Stimulated activated CD8-positive, alpha-beta memory T cell treated with anti-CD3 and anti-CD28 coated beads, Interleukin-4, amount 100 ng/mL, for 24 hours (primary cell): ENCODE measurements around the gene CSNK1E.

Experiments used
- DNase-seq: peaks from one replicate; pipeline ENCODE4 v3.0.0-alpha.2; 2020; ENCODE audit warnings: low read depth

Gene CSNK1E

GRCh38 chr22:38249301-38249700 lies 67.9 kb downstream of the CSNK1E start:
- no peak for DNase-seq

- DNase-seq: no peak
These were observed 69.0 kb downstream of the CSNK1E start for GRCh38 chr22:38248280-38248679.

- no peak for DNase-seq
These were observed 69.5 kb downstream of the CSNK1E start for GRCh38 chr22:38247713-38248112.

GRCh38 chr22:38246692-38247091 lies 70.5 kb downstream of the CSNK1E start:
- DNase-seq: no peak

- no peak for DNase-seq
These were observed 71.1 kb downstream of the CSNK1E start for GRCh38 chr22:38246046-38246658.

- DNase-seq: no peak
These were observed 73.1 kb downstream of the CSNK1E start for GRCh38 chr22:38244106-38244505.

GRCh38 chr22:38243007-38243765 lies 74.0 kb downstream of the CSNK1E start:
- no peak for DNase-seq

- DNase-seq: no peak
These were observed 76.4 kb downstream of the CSNK1E start for GRCh38 chr22:38240734-38241252.
